GM21423 (cell line): ENCODE results near the gene GOLGA7B.
"Not testable (repeated sequence)": the region's sequence is repeated elsewhere in the genome, so short reads cannot be mapped to it uniquely, and the experiment has no call there.

ENCODE experiments used
- ATAC-seq: cut with Tn5 transposase; IDR thresholded peaks from one replicate; pipeline ENCODE4 v1.9.1; 2021; ENCODE audit warnings: mild to moderate bottlenecking, moderate library complexity; ENCODE audit not compliant: unreplicated experiment

The GOLGA7B gene

DNA sequence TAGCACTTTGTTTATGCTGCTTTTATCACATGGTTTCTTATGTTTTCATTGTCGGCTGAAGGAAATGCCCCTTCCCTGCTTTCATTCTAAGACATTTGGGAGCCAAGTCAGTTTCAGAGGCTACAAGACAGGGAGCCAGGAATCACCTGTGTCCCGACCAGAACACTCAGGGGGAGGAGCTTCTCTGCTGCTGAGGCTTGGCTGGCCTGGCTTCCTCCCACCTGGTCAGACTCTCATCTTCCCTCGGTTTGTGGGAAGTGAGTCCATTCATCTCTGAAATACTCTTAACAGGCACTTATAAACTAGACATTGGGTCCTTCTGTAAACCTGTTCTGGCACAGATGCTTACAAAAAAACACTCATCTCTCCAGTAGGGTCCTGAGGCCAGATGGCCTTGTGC, 19.6 kb upstream of the GOLGA7B start:
- ATAC-seq = no peak

DNA sequence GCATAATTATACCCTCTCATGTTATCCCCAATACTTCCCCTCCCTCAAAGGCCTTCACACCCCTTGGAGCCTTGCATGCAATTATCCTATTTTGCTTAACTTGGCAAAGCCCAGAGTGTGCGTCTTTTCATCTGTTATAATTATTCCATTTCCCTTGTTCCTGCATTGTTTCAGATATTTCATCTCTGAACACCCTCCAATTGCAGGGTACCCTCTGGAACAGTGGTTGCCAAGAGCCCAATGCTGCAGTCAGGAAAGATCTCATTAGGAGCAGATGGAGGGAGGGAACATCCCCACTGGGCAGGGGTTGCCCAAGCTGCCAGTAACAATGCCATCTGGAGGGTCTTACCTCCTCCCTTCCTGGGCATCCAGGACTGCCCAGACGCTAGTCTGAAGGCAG, 18.4 kb upstream of the GOLGA7B start:
- no peak for ATAC-seq

DNA sequence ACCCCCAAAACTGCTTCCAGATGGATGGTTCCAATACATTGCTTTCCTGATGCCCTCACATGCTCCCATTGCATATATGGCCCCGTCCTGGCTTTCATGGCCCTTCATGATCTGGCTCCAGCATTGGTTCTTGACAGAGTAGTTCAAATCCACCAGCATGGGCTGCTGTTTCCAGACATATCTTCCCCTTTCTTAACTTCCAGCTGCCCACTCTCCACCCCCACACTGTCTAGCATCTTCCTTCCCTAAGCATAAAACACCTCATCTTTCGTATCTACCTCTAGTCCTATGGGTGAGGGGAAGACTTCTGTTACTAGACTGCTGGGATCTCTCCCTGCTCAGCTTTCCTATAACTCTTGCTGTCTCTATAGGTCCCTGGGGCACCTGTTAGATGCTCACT, 13.2 kb upstream of the GOLGA7B start:
- ATAC-seq = no peak

DNA sequence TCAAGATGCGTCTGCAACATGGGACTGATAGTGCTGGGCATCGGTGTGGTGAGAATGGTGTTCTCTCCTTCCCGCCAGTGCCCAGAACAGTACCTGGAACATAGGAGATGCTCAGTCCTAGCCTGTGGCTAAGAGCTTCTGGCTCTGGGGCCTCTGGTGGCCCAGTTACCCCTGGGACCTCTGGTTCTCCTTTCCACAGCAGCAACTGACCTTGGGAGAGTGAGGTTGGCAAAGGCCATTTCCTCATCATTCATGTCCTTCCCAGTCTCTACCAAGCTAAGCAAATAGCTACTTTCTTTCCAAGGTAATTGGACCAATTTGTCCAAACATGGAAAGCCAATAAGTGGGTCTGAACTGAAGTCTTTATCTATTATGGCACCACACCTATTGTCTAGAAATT, 11.6 kb upstream of the GOLGA7B start:
- ATAC-seq = no peak

DNA sequence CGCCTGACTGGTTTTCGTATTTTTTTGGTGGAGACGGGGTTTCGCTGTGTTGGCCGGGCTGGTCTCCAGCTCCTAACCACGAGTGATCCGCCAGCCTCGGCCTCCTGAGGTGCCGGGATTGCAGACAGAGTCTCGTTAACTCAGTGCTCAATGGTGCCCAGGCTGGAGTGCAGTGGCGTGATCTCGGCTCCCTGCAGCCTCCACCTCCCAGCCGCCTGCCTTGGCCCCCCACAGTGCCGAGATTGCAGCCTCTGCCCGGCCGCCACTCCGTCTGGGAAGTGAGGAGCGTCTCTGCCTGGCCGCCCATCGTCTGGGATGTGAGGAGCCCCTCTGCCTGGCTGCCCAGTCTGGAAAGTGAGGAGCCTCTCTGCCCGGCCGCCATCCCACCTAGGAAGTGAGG, 8.5 kb upstream of the GOLGA7B start:
- ATAC-seq = not testable (repeated sequence)

- ATAC-seq = not testable (repeated sequence)
Measured at GRCh38 chr10:97842114-97842513, 7.5 kb upstream of the GOLGA7B start.

DNA sequence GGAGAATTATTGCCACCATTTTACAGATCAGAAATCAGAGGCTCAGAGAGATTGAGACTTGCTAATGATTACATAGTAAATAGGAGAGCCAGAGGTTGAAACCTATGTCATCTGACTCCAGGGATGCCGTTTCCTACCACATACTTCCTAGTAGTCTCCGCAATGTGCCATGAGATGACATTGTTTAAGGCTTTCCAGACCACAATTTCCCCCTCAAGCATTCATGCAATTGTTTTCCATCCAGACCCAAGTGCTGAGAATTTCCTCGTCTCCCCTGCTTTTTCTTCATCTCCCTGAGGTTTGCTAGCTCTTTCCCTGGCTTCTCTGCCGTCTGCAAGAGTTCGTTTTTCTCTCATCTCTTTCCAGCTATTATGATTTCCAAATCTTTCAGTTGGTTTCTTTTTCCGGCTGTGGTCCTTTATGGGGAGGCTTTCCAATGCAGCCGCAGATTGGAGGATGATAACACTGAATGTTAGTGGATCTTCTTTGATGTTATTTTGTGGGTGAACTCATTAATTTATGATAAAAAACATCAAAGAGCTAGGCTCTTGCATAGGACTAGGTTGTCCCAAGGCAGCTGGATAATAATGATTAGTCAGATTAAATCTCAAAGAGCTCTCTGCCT, 6.9 kb upstream of the GOLGA7B start:
- ATAC-seq = no peak

GRCh38 chr10:97843281-97843671, 6.4 kb upstream of the GOLGA7B start:
- ATAC-seq = no peak

- ATAC-seq = not testable (repeated sequence)
Measured at GRCh38 chr10:97843972-97844371, 5.7 kb upstream of the GOLGA7B start.

DNA sequence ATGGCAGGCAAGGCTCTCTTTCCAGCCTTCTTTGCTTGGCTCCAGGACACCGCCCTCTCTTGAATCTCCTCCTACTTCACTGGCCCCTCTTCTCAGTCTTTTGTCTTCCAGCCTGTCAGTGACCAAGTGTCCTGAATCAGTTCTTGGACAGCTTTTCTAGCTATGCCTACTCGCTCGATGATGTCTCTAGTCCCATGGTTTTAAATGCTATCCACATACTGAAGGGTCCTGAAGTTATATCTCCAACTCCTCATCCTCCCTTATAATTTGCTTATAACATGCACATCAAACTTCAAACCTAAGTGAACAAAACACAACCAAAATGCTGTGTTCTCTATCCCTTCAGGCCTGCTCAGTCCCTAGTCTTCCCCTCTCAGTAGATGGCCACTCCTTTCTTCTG, 5.0 kb upstream of the GOLGA7B start:
- ATAC-seq = no peak

DNA sequence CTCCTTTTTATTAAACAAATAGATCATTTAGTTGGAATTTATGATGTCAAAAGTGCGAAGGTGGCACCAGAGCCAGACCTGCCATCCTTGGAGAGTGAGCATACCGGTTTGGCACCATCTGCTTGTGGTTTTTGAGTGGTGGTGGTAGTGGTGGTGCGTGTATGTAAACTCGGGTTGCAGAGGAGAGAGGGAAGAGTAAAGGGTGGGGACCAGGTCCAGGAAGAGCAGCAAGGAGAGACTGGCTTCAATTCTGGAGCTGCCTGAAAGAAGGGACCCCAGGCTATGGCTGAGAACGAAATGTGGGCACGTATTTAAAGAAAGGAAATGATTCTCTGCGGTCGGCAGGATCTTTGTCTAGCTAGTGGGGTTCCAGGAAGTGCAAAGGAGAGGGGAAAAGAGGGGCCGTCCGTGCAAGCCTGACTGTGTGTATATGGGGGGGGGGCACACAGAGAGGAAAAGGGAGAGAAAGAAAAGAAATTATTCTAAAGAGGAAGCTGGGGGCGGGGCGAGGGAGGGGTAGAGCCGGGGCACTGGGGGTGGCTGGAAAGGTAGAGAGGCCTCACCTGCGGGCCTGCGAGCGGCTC, 448 bp upstream of the GOLGA7B start:
- ATAC-seq = no peak

GRCh38 chr10:97850446-97850845, 803 bp downstream of the GOLGA7B start:
- ATAC-seq = no peak

DNA sequence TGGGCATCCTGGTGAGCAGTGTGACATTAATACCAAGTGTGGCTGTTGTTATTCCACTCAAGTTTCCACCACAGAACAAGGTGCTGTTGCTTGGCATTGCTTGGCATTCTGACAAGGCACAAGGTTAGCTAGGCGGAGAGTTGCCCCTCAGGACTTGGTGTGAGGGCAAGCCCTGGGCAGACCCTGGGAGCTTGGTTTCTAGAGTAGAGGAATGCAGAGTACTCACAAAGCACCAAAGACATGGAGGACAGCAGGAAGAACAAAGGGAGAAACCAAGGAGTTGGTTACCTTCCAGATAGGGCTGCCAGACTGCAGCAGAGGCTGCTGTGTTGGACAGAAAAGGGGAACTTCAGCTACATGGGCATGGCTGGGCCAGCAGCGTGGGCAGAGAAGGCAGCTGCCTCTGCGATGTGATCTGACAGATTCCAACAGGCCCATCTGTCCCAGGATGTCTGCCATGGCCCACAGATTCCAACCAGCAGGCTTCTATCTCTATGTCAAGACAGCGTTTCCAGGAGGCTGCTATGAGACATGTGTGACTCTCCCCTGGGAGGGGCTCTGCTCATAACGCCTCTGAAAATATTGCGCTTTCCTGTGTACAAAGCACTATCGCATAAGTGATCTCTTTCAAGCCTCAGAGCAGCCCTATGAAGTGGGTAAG, 1.8 kb downstream of the GOLGA7B start:
- ATAC-seq = no peak

- ATAC-seq = no peak
Measured at GRCh38 chr10:97852277-97852676, 2.6 kb downstream of the GOLGA7B start.

DNA sequence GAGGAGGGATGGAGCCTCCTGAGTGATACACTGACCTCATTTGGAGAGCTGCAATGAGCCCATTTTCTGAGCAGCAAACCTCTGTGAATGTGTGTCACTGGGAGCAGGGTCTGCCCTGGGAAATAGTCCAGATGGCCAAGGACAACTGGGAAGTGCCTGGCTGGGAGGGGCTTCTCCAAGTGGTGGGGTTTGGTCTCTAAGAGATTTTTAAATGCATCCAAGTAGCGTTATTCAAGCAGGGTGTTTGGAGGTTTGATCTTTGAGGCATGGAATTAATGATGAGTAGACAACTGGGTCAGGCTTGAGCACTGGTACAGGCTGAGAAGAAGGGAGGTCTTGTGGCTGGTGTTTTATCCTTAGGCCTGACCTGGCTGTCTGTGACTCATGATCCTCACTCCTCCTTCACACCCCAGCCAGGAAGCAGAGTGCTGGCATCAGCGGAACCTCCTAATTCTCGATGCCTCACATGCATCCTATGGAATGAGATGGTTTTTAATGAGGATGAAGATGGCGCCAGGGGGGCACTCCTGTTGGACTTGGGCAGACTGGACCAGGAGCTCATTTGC, 3.3 kb downstream of the GOLGA7B start:
- ATAC-seq = no peak

DNA sequence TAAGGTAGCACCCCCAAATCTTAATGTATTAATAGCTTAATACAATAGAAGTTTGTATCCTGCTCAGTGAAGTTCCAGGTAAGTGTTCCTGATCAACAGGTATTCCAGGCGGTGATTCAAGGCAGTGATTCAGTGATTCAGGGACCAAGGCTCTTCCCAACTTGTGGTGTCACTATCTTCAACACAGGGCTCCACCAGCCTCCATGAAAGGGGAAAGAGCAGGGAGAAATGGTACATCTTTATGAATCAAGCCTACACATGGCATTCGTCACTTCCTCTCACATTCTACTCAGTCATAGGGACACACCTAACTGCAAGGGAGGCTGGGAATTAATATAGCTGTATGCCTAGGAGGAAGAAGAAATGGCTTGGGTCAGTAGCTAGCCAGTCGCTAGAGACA, 5.1 kb downstream of the GOLGA7B start:
- no peak for ATAC-seq

DNA sequence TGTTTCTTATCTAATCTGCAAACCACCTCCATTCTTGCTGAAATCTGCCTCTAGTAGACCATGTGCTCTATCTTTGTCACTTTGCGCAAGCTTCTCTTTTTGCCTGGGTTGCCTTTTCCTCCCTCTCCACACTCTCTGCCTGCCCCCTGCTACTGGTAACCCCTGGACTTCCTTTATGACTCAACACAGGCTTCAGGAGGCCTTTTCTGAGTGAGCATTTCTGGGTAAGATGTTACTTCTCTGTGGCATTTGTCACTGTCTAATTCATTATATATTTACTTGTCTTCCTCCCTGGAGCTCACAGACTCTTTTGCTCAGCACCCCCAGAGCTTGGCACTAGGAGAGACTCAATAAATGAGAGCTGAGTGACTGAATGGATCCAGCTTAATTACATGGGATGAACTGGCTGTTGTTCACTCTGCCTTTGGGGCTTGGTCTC, 8.4 kb downstream of the GOLGA7B start:
- ATAC-seq = peak; percentile 56

- no peak for ATAC-seq
Measured at GRCh38 chr10:97861097-97861750, 11.6 kb downstream of the GOLGA7B start.

DNA sequence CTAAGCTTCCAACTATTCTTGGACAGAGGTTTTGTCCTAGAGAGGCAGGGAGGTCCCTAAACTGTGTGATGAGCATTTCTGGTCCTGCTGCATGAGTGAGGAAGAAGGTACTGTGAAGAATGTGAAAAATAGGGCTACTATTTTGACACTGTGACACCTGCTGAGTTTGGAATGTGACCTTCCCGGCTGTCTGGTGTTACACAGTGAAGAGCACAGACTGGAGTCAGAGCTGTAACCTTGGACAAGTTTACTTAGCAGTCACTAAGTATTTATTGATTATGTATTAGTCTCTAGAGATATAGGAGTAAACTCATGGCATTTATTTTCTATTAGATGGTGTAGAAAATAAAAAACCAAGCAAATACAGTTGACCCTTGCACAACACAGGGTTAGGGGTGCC, 12.3 kb downstream of the GOLGA7B start:
- ATAC-seq = no peak

- ATAC-seq = no peak
Measured at GRCh38 chr10:97863808-97864207, 14.2 kb downstream of the GOLGA7B start.

DNA sequence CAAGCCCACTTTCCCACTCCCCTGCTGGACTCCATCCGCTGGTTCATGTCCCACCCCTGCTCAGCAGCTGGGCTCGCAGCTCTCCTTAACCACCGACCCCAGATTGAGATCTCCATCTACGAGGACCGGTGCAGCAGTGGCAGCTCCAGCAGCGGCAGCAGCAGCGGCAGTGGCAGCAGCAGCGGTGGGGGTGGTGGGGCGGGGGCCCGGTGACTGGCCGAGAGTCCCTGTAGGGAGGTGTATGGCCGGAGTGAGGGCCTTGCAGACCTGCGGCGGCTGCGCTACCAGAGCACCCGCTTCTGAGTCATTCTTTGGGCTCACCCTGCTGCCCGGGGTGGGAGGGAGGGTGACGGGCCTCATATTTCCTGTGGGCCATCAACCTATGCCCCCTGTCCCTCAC, 15.8 kb downstream of the GOLGA7B start:
- ATAC-seq = no peak
